PC-3 (cell line): ENCODE measurements around the gene CYP27B1. TPM values are rescaled to one million over a fixed set of nuclear protein-coding genes. Genes with fewer than 3 reads are reported as not detected.

Experiments
- ATAC-seq: fragments of 200-7000 bp; cut with Tn5 transposase; 2 replicates; pipeline ENCODE4 v1.9.1; 2020; ENCODE audit warnings: mild to moderate bottlenecking, moderate library complexity
- BruUV-seq: library from RNA; stranded (reverse); fragments of 400-500 nt; replicated peaks from 2 replicates; lab custom pipeline; 2021; lab: Mats Ljungman, UMichigan
- CTCF ChIA-PET: fragments of 300-600 bp; sonication (Branson Sonifier 250); formaldehyde crosslinking; loops from one replicate; lab custom pipeline; 2022; ENCODE audit warnings: antibody characterized with exemption; lab: Charles Lee
- POLR2A ChIA-PET: fragments of 300-600 bp; sonication (Branson Sonifier 250); formaldehyde crosslinking; loops from one replicate; lab custom pipeline; 2022; ENCODE audit warnings: antibody characterized with exemption; ENCODE audit not compliant: unreplicated experiment; lab: Charles Lee
- DNase-seq: peaks from one replicate; pipeline ENCODE4 v3.0.0-alpha.2; 2015
- H2AFZ ChIP-seq: fragments of 300-600 bp; sonication (generic); 2 replicates; pipeline ENCODE4 v1.6.0; 2016; ENCODE audit warnings: antibody characterized with exemption, low read length
- H3F3A ChIP-seq: fragments of 300-600 bp; sonication (generic); one replicate; pipeline ENCODE4 v1.6.0; 2017; ENCODE audit warnings: antibody characterized with exemption, low read length, control low read depth, mild to moderate bottlenecking; ENCODE audit not compliant: unreplicated experiment
- H3K27ac ChIP-seq: fragments of 300-600 bp; sonication (generic); 2 replicates; pipeline ENCODE4 v1.5.1; 2016; ENCODE audit warnings: mild to moderate bottlenecking, low read length
- H3K27me3 ChIP-seq: fragments of 300-600 bp; sonication (generic); 2 replicates; pipeline ENCODE4 v1.6.1; 2016; ENCODE audit warnings: low read length, mixed read lengths
- H3K36me3 ChIP-seq: fragments of 300-600 bp; sonication (generic); 2 replicates; pipeline ENCODE4 v1.6.1; 2016; ENCODE audit warnings: low read depth, mixed run types, low read length, mixed read lengths
- H3K4me1 ChIP-seq: fragments of 300-600 bp; sonication (generic); 2 replicates; pipeline ENCODE4 v1.5.1; 2016; ENCODE audit warnings: low read length; ENCODE audit not compliant: insufficient read depth
- H3K4me2 ChIP-seq: fragments of 300-600 bp; sonication (generic); 2 replicates; pipeline ENCODE4 v1.6.0; 2016; ENCODE audit warnings: low read length
- H3K4me3 ChIP-seq: fragments of 300-600 bp; sonication (generic); 2 replicates; pipeline ENCODE4 v1.5.1; 2016; ENCODE audit warnings: mild to moderate bottlenecking, low read length, mixed read lengths
- H3K79me2 ChIP-seq: fragments of 300-600 bp; sonication (generic); 2 replicates; pipeline ENCODE4 v1.6.1; 2017; ENCODE audit warnings: low read length, mixed read lengths
- H3K9ac ChIP-seq: fragments of 300-600 bp; sonication (generic); 2 replicates; pipeline ENCODE4 v1.6.0; 2016; ENCODE audit warnings: mild to moderate bottlenecking, low read length
- H3K9me2 ChIP-seq: fragments of 300-600 bp; sonication (generic); replicated peaks from 2 replicates; pipeline ENCODE4 v1.6.1; 2016; ENCODE audit warnings: mixed run types, low read length, mixed read lengths
- H3K9me3 ChIP-seq: fragments of 300-600 bp; sonication (generic); 2 replicates; pipeline ENCODE4 v1.6.1; 2016; ENCODE audit warnings: low read length, mixed read lengths
- H4K20me1 ChIP-seq: fragments of 300-600 bp; sonication (generic); 2 replicates; pipeline ENCODE4 v1.6.1; 2016; ENCODE audit warnings: low read length, mixed read lengths
- EZH2 ChIP-seq: fragments of 300-600 bp; sonication (generic); IDR thresholded peaks from one replicate; pipeline ENCODE4 v1.6.1; 2017; ENCODE audit warnings: antibody characterized with exemption, mild to moderate bottlenecking, low read length; ENCODE audit not compliant: unreplicated experiment
- EZH2phosphoT487 ChIP-seq: fragments of 300-600 bp; sonication (generic); IDR thresholded peaks from 2 replicates; pipeline ENCODE4 v1.6.1; 2018; ENCODE audit warnings: mild to moderate bottlenecking, antibody characterized with exemption, low read length, borderline replicate concordance
- intact Hi-C: fragments of 100-400 bp; cut with micrococcal nuclease; formaldehyde crosslinking; loops from 2 replicates; pipeline ENCODE4 v1.9.0; 2023
- total RNA-seq: library from RNA; depleted of rRNA; stranded (reverse); fragments of >200 nt; gene quantifications from 2 replicates; pipeline ENCODE4 v1.2.3, GENCODE V29; 2014
- TF ChIP-seq, protein P1 (sequence below): fragments of 300-600 bp; sonication (generic); conservative IDR thresholded peaks from 2 replicates; pipeline ENCODE4 v1.5.1; 2017; ENCODE audit warnings: antibody characterized with exemption, low read depth, mild to moderate bottlenecking, low read length

CYP27B1 gene
- total RNA-seq, 1 experiment from 2014 or later = 8.1 TPM

DNA sequence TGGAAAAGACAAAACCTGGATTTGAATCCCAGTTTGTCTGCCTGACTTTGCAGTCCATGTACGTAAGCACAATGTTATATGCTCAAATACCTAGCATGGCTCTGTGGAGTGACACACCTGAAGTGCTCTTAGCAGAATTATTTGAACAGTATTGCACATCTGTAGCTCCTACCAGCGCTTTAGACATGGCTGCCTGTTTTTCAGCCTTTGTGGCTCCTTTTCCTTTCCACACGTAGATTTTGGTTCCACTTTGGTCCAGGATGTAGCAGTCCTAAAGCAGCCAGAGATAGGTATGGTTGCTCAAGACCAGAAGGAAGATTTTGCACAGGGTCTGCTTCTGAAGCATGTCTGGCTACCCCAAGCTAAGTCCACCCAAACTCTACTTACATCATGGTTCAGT lies 42.5 kb upstream of the CYP27B1 start:
- Histone ChIP-seq H3K4me3 (no peak overlapping the region), H3K79me2 (no peaks in the 10 kb centered on the region), H3K36me3 (no peaks in the 10 kb centered on the region), H3K27ac (no peak overlapping the region), H3F3A (no peaks in the 10 kb centered on the region), H3K4me1 (peaks cover 11% of the 10 kb centered on the region), H2AFZ (no peak overlapping the region), H3K4me2 (no peak overlapping the region), H3K27me3 (no peaks in the 10 kb centered on the region), H3K9me3 (no peaks in the 10 kb centered on the region), H3K9ac (no peak overlapping the region), H4K20me1 (no peaks in the 10 kb centered on the region), H3K9me2 (no peaks in the 10 kb centered on the region)
- ChIA-PET POLR2A (interaction anchor here (0.6 kb wide), 1 partner anchor 127 kb away, joined by 4 read pairs; no protein-coding TSS in a partner anchor), CTCF (no interaction called here)
- no TSS peak for BruUV-seq
- DNase-seq = no peak
- ATAC-seq = no peak
- intact Hi-C loops = no loop called here
- TF ChIP-seq, protein P1, sequence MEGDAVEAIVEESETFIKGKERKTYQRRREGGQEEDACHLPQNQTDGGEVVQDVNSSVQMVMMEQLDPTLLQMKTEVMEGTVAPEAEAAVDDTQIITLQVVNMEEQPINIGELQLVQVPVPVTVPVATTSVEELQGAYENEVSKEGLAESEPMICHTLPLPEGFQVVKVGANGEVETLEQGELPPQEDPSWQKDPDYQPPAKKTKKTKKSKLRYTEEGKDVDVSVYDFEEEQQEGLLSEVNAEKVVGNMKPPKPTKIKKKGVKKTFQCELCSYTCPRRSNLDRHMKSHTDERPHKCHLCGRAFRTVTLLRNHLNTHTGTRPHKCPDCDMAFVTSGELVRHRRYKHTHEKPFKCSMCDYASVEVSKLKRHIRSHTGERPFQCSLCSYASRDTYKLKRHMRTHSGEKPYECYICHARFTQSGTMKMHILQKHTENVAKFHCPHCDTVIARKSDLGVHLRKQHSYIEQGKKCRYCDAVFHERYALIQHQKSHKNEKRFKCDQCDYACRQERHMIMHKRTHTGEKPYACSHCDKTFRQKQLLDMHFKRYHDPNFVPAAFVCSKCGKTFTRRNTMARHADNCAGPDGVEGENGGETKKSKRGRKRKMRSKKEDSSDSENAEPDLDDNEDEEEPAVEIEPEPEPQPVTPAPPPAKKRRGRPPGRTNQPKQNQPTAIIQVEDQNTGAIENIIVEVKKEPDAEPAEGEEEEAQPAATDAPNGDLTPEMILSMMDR = no peak
- TF ChIP-seq EZH2phosphoT487 = no peak
- no peak for TF ChIP-seq EZH2

DNA sequence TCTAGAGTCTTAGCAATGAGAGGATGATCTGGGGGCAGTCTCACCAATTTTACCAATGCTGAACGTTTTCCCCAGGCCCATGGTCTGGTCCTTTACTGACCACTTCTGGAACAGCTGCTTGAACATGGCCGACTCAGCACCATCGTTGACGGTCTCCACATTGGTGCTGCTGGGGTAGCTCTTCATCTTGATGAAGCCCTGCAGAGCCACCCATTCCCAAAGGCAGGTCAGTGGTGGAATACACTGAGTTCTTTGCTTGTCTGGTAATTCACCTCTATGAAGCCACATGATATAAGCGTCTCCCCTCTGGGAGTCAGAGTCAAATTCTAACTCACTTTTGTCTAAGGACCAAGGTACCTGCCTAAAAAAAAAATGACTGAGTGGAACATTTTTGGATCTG lies 41.5 kb upstream of the CYP27B1 start:
- POLR2A ChIA-PET = no interaction called here

DNA sequence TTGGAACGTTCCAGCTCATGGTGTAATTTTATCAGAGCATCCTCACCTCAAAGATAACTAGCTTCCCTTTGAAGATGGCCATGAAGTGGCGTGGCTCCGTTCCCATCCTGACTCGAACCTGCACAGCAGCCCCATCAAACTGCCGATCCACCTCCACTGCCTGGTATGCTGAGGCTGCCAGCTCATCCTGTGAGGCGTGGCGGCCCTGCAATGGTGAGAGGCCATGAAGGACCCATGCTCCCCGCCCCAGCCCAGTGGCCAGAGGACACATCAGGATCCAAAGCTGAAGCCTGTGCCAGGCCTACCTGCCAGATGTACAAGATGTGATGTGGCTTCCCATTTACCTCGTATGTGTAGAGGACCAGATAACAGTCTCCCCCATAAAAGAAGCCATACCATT lies 40.4 kb upstream of the CYP27B1 start:
- Histone ChIP-seq H3F3A (no peaks in the 10 kb centered on the region), H3K36me3 (no peaks in the 10 kb centered on the region), H3K9me2 (no peaks in the 10 kb centered on the region), H3K9ac (no peak overlapping the region), H3K4me2 (no peak overlapping the region), H3K9me3 (no peaks in the 10 kb centered on the region), H3K4me1 (peaks cover 11% of the 10 kb centered on the region), H3K27ac (no peak overlapping the region), H4K20me1 (no peaks in the 10 kb centered on the region), H3K79me2 (no peaks in the 10 kb centered on the region), H3K27me3 (no peaks in the 10 kb centered on the region), H3K4me3 (no peak overlapping the region), H2AFZ (no peak overlapping the region)
- no TSS peak for BruUV-seq
- intact Hi-C loops = no loop called here
- ChIA-PET POLR2A (no interaction called here), CTCF (no interaction called here)
- TF ChIP-seq EZH2phosphoT487 (no peak), EZH2 (no peak)
- no peak for DNase-seq
- no peak for ATAC-seq

More for the DNA sequence above, 41.5 kb upstream of the CYP27B1 start:
- no peak for TF ChIP-seq EZH2
- TF ChIP-seq EZH2phosphoT487 = no peak
- TF ChIP-seq, protein P1 = no peak
- no peaks in the 10 kb centered on the region for H3K36me3 ChIP-seq
- BruUV-seq = no TSS peak
- DNase-seq (no peak), ATAC-seq (no peak)
- H3K9me3 ChIP-seq = no peaks in the 10 kb centered on the region
- no peak overlapping the region for H3K4me3 ChIP-seq
- no peaks in the 10 kb centered on the region for H3K9me2 ChIP-seq
- no peaks in the 10 kb centered on the region for H4K20me1 ChIP-seq
- no peaks in the 10 kb centered on the region for H3F3A ChIP-seq
- H3K4me1 ChIP-seq = peaks cover 11% of the 10 kb centered on the region
- no peak overlapping the region for H3K4me2 ChIP-seq
- no peak overlapping the region for H2AFZ ChIP-seq
- H3K27ac ChIP-seq = no peak overlapping the region
- intact Hi-C loops = no loop called here
- H3K27me3 ChIP-seq = no peaks in the 10 kb centered on the region
- H3K9ac ChIP-seq = no peak overlapping the region
- no peaks in the 10 kb centered on the region for H3K79me2 ChIP-seq
- CTCF ChIA-PET = no interaction called here
